ENCODE measurements around the gene CACNA2D2. TPM values are rescaled to one million over a fixed set of nuclear protein-coding genes. Genes with fewer than 3 reads are reported as not detected.

The CACNA2D2 gene
- polyA plus RNA-seq, 3 donors: 13.9 to 16.1 (median 14.0) TPM

- DNase-seq (ENCODE audit: low read depth in 3 of 3, low spot score in 2 of 3): no peak
These were observed 630 bp downstream of the CACNA2D2 start for GRCh38 chr3:50502584-50503423.

GRCh38 chr3:50502225-50502583 lies 1.2 kb downstream of the CACNA2D2 start:
- no peak for DNase-seq (ENCODE audit: low read depth in 3 of 3, low spot score in 2 of 3)

GRCh38 chr3:50495609-50496423 lies 7.6 kb downstream of the CACNA2D2 start:
- DNase-seq (ENCODE audit: low read depth in 3 of 3, low spot score in 2 of 3): no peak

GRCh38 chr3:50494126-50494525 lies 9.3 kb downstream of the CACNA2D2 start:
- no peak for DNase-seq (ENCODE audit: low read depth in 3 of 3, low spot score in 2 of 3)

- no peak for DNase-seq (ENCODE audit: low read depth in 3 of 3, low spot score in 2 of 3)
These were observed 9.8 kb downstream of the CACNA2D2 start for GRCh38 chr3:50493623-50494022.

- DNase-seq (ENCODE audit: low read depth in 3 of 3, low spot score in 2 of 3): no peak
These were observed 10.3 kb downstream of the CACNA2D2 start for GRCh38 chr3:50493086-50493485.

GRCh38 chr3:50491023-50491422 lies 12.4 kb downstream of the CACNA2D2 start:
- DNase-seq (ENCODE audit: low read depth in 3 of 3, low spot score in 2 of 3): no peak

- DNase-seq (ENCODE audit: low read depth in 3 of 3, low spot score in 2 of 3): no peak
These were observed 13.0 kb downstream of the CACNA2D2 start for GRCh38 chr3:50490424-50490823.

GRCh38 chr3:50487181-50487580 lies 16.3 kb downstream of the CACNA2D2 start:
- no peak for DNase-seq (ENCODE audit: low read depth in 3 of 3, low spot score in 2 of 3)

GRCh38 chr3:50486219-50486888 lies 17.1 kb downstream of the CACNA2D2 start:
- no peak for DNase-seq (ENCODE audit: low read depth in 3 of 3, low spot score in 2 of 3)

GRCh38 chr3:50484722-50485121 lies 18.7 kb downstream of the CACNA2D2 start:
- DNase-seq (ENCODE audit: low read depth in 3 of 3, low spot score in 2 of 3): no peak

- no peak for DNase-seq (ENCODE audit: low read depth in 3 of 3, low spot score in 2 of 3)
These were observed 20.1 kb downstream of the CACNA2D2 start for GRCh38 chr3:50483374-50483773.

GRCh38 chr3:50481992-50482391 lies 21.4 kb downstream of the CACNA2D2 start:
- DNase-seq (ENCODE audit: low read depth in 3 of 3, low spot score in 2 of 3): no peak

- no peak for DNase-seq (ENCODE audit: low read depth in 3 of 3, low spot score in 2 of 3)
These were observed 23.0 kb downstream of the CACNA2D2 start for GRCh38 chr3:50480471-50480870.

GRCh38 chr3:50479523-50479922 lies 23.9 kb downstream of the CACNA2D2 start:
- DNase-seq (ENCODE audit: low read depth in 3 of 3, low spot score in 2 of 3): no peak

- DNase-seq (ENCODE audit: low read depth in 3 of 3, low spot score in 2 of 3): no peak
These were observed 24.7 kb downstream of the CACNA2D2 start for GRCh38 chr3:50478671-50479260.

GRCh38 chr3:50478051-50478450 lies 25.4 kb downstream of the CACNA2D2 start:
- DNase-seq (ENCODE audit: low read depth in 3 of 3, low spot score in 2 of 3): no peak

GRCh38 chr3:50475348-50475747 lies 28.1 kb downstream of the CACNA2D2 start:
- no peak for DNase-seq (ENCODE audit: low read depth in 3 of 3, low spot score in 2 of 3)

GRCh38 chr3:50474717-50475116 lies 28.7 kb downstream of the CACNA2D2 start:
- no peak for DNase-seq (ENCODE audit: low read depth in 3 of 3, low spot score in 2 of 3)

GRCh38 chr3:50473768-50474167 lies 29.7 kb downstream of the CACNA2D2 start:
- DNase-seq (ENCODE audit: low read depth in 3 of 3, low spot score in 2 of 3): no peak

GRCh38 chr3:50472958-50473357 lies 30.5 kb downstream of the CACNA2D2 start:
- DNase-seq (ENCODE audit: low read depth in 3 of 3, low spot score in 2 of 3): no peak

All from right renal cortex interstitium (tissue), 3 donors.